Kidney epithelial cell (primary cell): Measurements from ENCODE around the gene AIFM2. TPM values are rescaled to one million over a fixed set of nuclear protein-coding genes. Genes with fewer than 3 reads are reported as not detected.
A peak's percentile ranks its signal among the peaks of the same experiment; 100 is the strongest.

Experiments used
- DNase-seq: peaks from one replicate; pipeline ENCODE4 v3.0.0-alpha.2; 2010; ENCODE audit warnings: low read depth
- H3K27me3 ChIP-seq: 2 replicates; pipeline ENCODE4 v1.6.0; 2011; ENCODE audit warnings: low read length; ENCODE audit not compliant: control insufficient read depth, insufficient read depth
- H3K36me3 ChIP-seq: 2 replicates; pipeline ENCODE4 v1.5.1; 2011; ENCODE audit warnings: low read length; ENCODE audit not compliant: control insufficient read depth, insufficient read depth
- H3K4me3 ChIP-seq: 2 replicates; pipeline ENCODE4 v1.5.1; 2011; ENCODE audit warnings: low read depth, mild to moderate bottlenecking, control low read depth, low read length
- total RNA-seq: library from RNA; depleted of rRNA; stranded (reverse); fragments of >200 nt; gene quantifications from 2 replicates; pipeline ENCODE4 v1.2.3, GENCODE V29; 2015
- TF ChIP-seq, protein P1 (sequence below): IDR thresholded peaks from 2 replicates; pipeline ENCODE4 v1.5.1; 2011; ENCODE audit warnings: mild to moderate bottlenecking, moderate library complexity, low read length, control low read depth, inconsistent platforms; ENCODE audit not compliant: insufficient read depth, poor library complexity, severe bottlenecking

The AIFM2 gene
- total RNA-seq, 1 donor from 2014 or later, result 12.4 TPM

- no peak for DNase-seq
- Histone ChIP-seq H3K27me3 (no peaks in the 10 kb centered on the region), H3K4me3 (no peak overlapping the region), H3K36me3 (no peaks in the 10 kb centered on the region)
- TF ChIP-seq, protein P1, sequence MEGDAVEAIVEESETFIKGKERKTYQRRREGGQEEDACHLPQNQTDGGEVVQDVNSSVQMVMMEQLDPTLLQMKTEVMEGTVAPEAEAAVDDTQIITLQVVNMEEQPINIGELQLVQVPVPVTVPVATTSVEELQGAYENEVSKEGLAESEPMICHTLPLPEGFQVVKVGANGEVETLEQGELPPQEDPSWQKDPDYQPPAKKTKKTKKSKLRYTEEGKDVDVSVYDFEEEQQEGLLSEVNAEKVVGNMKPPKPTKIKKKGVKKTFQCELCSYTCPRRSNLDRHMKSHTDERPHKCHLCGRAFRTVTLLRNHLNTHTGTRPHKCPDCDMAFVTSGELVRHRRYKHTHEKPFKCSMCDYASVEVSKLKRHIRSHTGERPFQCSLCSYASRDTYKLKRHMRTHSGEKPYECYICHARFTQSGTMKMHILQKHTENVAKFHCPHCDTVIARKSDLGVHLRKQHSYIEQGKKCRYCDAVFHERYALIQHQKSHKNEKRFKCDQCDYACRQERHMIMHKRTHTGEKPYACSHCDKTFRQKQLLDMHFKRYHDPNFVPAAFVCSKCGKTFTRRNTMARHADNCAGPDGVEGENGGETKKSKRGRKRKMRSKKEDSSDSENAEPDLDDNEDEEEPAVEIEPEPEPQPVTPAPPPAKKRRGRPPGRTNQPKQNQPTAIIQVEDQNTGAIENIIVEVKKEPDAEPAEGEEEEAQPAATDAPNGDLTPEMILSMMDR, result no peak
These were observed 15.0 kb downstream of the AIFM2 start for GRCh38 chr10:70117646-70118045.

- no peak overlapping the region for H3K4me3 ChIP-seq
- TF ChIP-seq, protein P1, result peak; percentile 78
- DNase-seq, result no peak
- no peaks in the 10 kb centered on the region for H3K27me3 ChIP-seq
- H3K36me3 ChIP-seq, result no peaks in the 10 kb centered on the region
These were observed 16.5 kb downstream of the AIFM2 start for GRCh38 chr10:70115948-70116682.

GRCh38 chr10:70114902-70115301 lies 17.7 kb downstream of the AIFM2 start:
- no peak for DNase-seq
- no peaks in the 10 kb centered on the region for H3K36me3 ChIP-seq
- H3K4me3 ChIP-seq, result no peak overlapping the region
- TF ChIP-seq, protein P1, result no peak
- H3K27me3 ChIP-seq, result no peaks in the 10 kb centered on the region

- H3K4me3 ChIP-seq, result no peak overlapping the region
- TF ChIP-seq, protein P1, result no peak
- no peaks in the 10 kb centered on the region for H3K36me3 ChIP-seq
- no peak for DNase-seq
- no peaks in the 10 kb centered on the region for H3K27me3 ChIP-seq
These were observed 20.6 kb downstream of the AIFM2 start for GRCh38 chr10:70112071-70112470.

GRCh38 chr10:70111496-70111895 lies 21.1 kb downstream of the AIFM2 start:
- Histone ChIP-seq H3K27me3 (no peaks in the 10 kb centered on the region), H3K36me3 (no peaks in the 10 kb centered on the region), H3K4me3 (no peak overlapping the region)
- TF ChIP-seq, protein P1, result no peak
- no peak for DNase-seq
